GM12875 (cell line): ENCODE results near the gene CLCNKB.
"Not testable (repeated sequence)": the region's sequence is repeated elsewhere in the genome, so short reads cannot be mapped to it uniquely, and the experiment has no call there.

Experiments used
- H3K4me3 ChIP-seq: one replicate; pipeline ENCODE4 v1.5.1; 2011; ENCODE audit warnings: low read depth, low read length, control low read depth
- TF ChIP-seq, protein P1 (sequence below): IDR thresholded peaks from 2 replicates; pipeline ENCODE4 v1.5.1; 2011; ENCODE audit warnings: low read depth, mild to moderate bottlenecking, control low read depth, inconsistent platforms, low read length, moderate library complexity, borderline replicate concordance; ENCODE audit not compliant: insufficient read depth

The CLCNKB gene

DNA sequence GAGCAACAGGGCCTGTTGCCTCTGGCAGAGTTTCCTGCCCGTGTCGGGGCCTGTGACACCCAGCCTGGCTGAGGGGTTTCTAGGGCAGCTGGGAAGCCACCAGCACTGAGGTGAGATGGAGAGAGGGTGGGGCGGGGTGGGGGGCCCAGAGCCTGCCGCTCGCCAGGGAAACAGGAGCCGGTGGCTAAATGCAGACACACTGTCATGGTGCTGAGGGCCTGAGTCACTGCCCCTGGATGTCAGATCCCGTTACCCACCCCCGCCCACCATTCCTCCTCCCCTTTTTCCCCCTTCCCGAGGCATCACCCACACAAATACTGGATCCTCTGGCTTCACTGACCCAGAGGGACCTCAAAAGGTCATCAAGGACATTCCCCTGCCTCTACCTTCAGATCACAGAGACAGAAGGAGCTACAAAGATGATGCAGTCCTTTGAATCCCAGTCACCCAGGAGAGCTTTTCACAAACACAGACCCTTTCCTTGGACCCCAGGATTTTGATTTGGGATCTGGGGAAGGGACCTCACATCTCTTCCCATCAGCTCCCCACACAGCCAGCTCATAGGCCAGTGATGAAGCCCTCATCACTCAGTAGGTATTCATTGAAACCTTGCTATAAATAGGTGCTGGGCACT lies 23.8 kb upstream of the CLCNKB start:
- TF ChIP-seq, protein P1, sequence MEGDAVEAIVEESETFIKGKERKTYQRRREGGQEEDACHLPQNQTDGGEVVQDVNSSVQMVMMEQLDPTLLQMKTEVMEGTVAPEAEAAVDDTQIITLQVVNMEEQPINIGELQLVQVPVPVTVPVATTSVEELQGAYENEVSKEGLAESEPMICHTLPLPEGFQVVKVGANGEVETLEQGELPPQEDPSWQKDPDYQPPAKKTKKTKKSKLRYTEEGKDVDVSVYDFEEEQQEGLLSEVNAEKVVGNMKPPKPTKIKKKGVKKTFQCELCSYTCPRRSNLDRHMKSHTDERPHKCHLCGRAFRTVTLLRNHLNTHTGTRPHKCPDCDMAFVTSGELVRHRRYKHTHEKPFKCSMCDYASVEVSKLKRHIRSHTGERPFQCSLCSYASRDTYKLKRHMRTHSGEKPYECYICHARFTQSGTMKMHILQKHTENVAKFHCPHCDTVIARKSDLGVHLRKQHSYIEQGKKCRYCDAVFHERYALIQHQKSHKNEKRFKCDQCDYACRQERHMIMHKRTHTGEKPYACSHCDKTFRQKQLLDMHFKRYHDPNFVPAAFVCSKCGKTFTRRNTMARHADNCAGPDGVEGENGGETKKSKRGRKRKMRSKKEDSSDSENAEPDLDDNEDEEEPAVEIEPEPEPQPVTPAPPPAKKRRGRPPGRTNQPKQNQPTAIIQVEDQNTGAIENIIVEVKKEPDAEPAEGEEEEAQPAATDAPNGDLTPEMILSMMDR, result no peak
- no peak overlapping the region for H3K4me3 ChIP-seq

- no peak overlapping the region for H3K4me3 ChIP-seq
- TF ChIP-seq, protein P1, result no peak
These were observed 23.3 kb upstream of the CLCNKB start for GRCh38 chr1:16020325-16020724.

DNA sequence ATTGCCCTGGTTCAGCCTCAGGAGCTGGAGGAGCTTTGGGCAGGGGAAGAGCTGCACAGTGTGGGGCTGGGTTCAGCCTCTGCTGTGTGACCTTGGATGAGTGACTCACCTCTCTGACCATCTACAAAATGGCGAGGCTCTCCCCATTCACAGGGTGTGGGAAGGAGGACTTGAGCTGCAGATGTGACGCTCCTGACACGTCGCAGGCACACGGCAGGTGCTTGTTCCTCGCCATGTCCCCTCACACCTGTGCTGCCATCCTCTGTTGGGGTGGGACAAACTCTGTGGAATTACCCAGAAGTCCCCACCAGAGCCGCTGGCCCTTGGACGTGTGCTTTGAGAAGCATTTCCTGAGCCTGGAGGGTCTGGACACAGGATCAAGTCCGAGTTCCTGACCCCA lies 22.7 kb upstream of the CLCNKB start:
- not testable (repeated sequence) for H3K4me3 ChIP-seq

- H3K4me3 ChIP-seq, result no peak within 1 kb of the TSS
- TF ChIP-seq, protein P1, result no peak
These were observed 21.9 kb upstream of the CLCNKB start, which contains the start of gene CLCNKA for GRCh38 chr1:16021681-16022080. Gene CLCNKA, plus strand, starts transcription at chr1:16022036. Its CDS starts 584 bp downstream, at chr1:16022620.

DNA sequence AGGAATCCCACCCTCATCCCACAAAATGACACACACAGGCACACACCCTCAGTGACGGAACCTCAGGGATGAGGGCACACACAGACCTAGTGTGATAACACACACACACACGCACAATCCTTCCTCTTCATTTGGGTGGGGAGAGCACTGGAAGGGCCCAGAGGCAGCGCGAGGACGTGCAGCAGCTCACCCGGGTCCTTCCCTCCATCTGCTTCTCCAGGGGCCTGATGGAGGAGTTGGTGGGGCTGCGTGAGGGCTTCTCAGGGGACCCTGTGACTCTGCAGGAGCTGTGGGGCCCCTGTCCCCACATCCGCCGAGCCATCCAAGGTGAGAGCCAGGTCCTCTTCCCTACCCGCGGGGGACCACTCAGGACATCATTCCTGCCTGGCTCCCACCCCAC lies 21.2 kb upstream of the CLCNKB start:
- TF ChIP-seq, protein P1, result no peak
- no peak overlapping the region for H3K4me3 ChIP-seq

DNA sequence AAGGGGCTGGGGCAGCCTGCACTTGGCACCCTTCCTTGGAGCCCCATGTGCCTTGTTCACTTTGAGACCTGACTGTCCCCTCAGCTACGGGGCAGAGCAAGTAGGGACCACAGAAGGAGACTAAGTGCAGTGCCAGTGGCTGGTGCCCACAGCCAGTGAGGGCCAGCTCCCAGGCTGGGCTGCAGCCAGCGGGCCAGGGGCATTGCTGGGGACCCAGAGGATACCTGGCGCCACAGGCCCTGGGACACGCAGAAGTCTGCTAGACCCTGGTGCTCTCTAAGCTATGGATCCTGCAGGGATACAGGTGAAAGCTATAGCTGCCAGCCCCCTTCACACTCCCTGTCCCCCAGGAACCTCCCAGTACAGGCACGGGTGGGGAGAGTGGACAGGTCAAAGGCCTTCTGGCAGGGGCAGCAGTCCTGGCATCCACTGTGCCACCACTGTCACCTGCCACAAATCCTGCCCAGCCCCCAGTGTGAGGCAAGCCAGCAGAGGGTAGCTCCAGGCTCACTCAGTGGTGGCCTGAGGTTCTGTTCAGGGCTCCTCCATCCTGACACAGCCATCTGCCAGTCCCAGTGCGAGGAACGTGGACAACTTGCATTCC lies 20.4 kb upstream of the CLCNKB start:
- H3K4me3 ChIP-seq, result no peak overlapping the region
- TF ChIP-seq, protein P1, result no peak

- not testable (repeated sequence) for H3K4me3 ChIP-seq
These were observed 17.3 kb upstream of the CLCNKB start for GRCh38 chr1:16026302-16026701.

DNA sequence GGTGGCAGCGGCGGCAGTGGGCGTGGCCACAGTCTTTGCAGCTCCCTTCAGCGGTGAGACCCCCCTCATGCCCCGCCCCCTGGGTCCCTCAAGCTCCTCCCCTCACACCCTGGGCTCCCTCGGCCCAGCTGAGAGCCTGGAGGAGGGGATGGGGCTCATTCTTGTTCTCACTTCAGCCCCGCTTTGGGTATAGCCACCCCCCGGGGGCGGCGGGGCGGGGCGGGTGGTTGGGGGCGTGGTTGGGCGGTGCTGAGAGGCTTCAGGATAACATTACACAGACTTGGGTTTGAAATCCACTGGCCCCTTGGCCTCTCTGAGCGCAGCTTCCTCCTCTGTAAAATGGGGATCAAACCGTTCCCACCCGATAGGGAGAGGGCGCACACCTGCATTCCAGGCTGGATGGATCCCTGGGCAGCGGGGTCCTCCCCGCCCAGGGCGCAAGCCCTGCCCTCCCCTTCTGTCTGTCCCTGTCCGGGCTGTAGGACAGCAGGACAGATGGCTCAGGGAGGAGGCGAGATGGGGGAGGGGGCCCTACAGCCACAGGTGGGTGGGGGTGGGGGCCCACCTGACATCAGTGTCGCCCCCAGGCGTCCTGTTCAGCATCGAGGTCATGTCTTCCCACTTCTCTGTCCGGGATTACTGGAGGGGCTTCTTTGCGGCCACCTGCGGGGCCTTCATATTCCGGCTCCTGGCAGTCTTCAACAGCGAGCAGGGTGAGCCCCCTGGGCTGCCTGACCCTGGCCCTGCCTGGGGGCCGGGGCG lies 16.7 kb upstream of the CLCNKB start:
- H3K4me3 ChIP-seq, result no peak overlapping the region
- TF ChIP-seq, protein P1, result no peak
